ENCODE results near the gene SEMG2. TPM values are rescaled to one million over a fixed set of nuclear protein-coding genes. Genes with fewer than 3 reads are reported as not detected.

The SEMG2 gene
- total RNA-seq: not detected
- long read RNA-seq: 0 reads

- no peak for DNase-seq (ENCODE audit: low spot score)
These were observed at the start of gene SEMG2 for GRCh38 chr20:45221076-45221475. Gene SEMG2, plus strand, starts transcription at chr20:45221373. Its CDS starts 17 bp downstream, at chr20:45221390.

GRCh38 chr20:45173522-45173921 lies 47.7 kb upstream of the SEMG2 start:
- DNase-seq (ENCODE audit: low spot score): no peak

GRCh38 chr20:45174434-45175364 lies 46.5 kb upstream of the SEMG2 start, which contains the start of gene PI3:
Gene PI3, plus strand, starts transcription at chr20:45174902. Its CDS starts 21 bp downstream, at chr20:45174923.
- DNase-seq (ENCODE audit: low spot score): no peak

- DNase-seq (ENCODE audit: low spot score): no peak
These were observed 44.5 kb upstream of the SEMG2 start for GRCh38 chr20:45176526-45177267.

GRCh38 chr20:45179166-45179565 lies 42.0 kb upstream of the SEMG2 start:
- DNase-seq (ENCODE audit: low spot score): no peak

- no peak for DNase-seq (ENCODE audit: low spot score)
These were observed 39.5 kb upstream of the SEMG2 start for GRCh38 chr20:45181639-45182038.

- DNase-seq (ENCODE audit: low spot score): no peak
These were observed 38.1 kb upstream of the SEMG2 start for GRCh38 chr20:45183084-45183483.

GRCh38 chr20:45187693-45188092 lies 33.5 kb upstream of the SEMG2 start:
- DNase-seq (ENCODE audit: low spot score): no peak

GRCh38 chr20:45189067-45189609 lies 32.0 kb upstream of the SEMG2 start:
- no peak for DNase-seq (ENCODE audit: low spot score)

- no peak for DNase-seq (ENCODE audit: low spot score)
These were observed 31.3 kb upstream of the SEMG2 start for GRCh38 chr20:45189861-45190260.

GRCh38 chr20:45191926-45192325 lies 29.2 kb upstream of the SEMG2 start:
- DNase-seq (ENCODE audit: low spot score): no peak

GRCh38 chr20:45193331-45193730 lies 27.8 kb upstream of the SEMG2 start:
- DNase-seq (ENCODE audit: low spot score): no peak

GRCh38 chr20:45206725-45207124 lies 14.4 kb upstream of the SEMG2 start, which contains the start of gene SEMG1:
Gene SEMG1, plus strand, starts transcription at chr20:45207033. Its CDS starts 21 bp downstream, at chr20:45207054.
- DNase-seq (ENCODE audit: low spot score): no peak

GRCh38 chr20:45209924-45210323 lies 11.2 kb upstream of the SEMG2 start:
- DNase-seq (ENCODE audit: low spot score): no peak

- DNase-seq (ENCODE audit: low spot score): no peak
These were observed 9.4 kb upstream of the SEMG2 start for GRCh38 chr20:45211569-45212474.

- no peak for DNase-seq (ENCODE audit: low spot score)
These were observed 8.3 kb upstream of the SEMG2 start for GRCh38 chr20:45212836-45213235.

- DNase-seq (ENCODE audit: low spot score): peak; percentile 67
These were observed 3.0 kb upstream of the SEMG2 start for GRCh38 chr20:45218124-45218523.

GRCh38 chr20:45218636-45219035 lies 2.5 kb upstream of the SEMG2 start:
- no peak for DNase-seq (ENCODE audit: low spot score)

- DNase-seq (ENCODE audit: low spot score): no peak
These were observed 2.0 kb downstream of the SEMG2 start for GRCh38 chr20:45223136-45223535.

GRCh38 chr20:45226287-45226686 lies 5.1 kb downstream of the SEMG2 start:
- DNase-seq (ENCODE audit: low spot score): no peak
